Measurements from ENCODE around the gene TPBGL. TPM values are rescaled to one million over a fixed set of nuclear protein-coding genes. Genes with fewer than 3 reads are reported as not detected.

TPBGL gene
- polyA plus RNA-seq (2012; ENCODE audit: low read depth, missing spikeins), result not detected

- no peak for TF ChIP-seq POU2F2 (IDR thresholded peaks at IDR 0.05; ENCODE audit: low read depth, low read length)
- DNase-seq (ENCODE audit: insufficient read length, low spot score), result no peak
- FAIRE-seq, result no peak
These were observed at the start of gene TPBGL for GRCh38 chr11:75240311-75241035. Gene TPBGL, plus strand, starts transcription at chr11:75240774. Its CDS starts 276 bp downstream, at chr11:75241050.

- no peak for FAIRE-seq
- DNase-seq (ENCODE audit: insufficient read length, low spot score), result no peak
- TF ChIP-seq POLR2A (IDR thresholded peaks at IDR 0.05; ENCODE audit: low read depth, low read length), result no peak
- TF ChIP-seq POLR2AphosphoS5 (IDR thresholded peaks at IDR 0.05; ENCODE audit: low read depth, low read length), result no peak
- TF ChIP-seq POU2F2 (IDR thresholded peaks at IDR 0.05; ENCODE audit: low read depth, low read length), result no peak
- no peak for TF ChIP-seq PAX5 (IDR thresholded peaks at IDR 0.05; ENCODE audit: insufficient read depth, low read length, severe bottlenecking)
- no peak for TF ChIP-seq TAF1 (IDR thresholded peaks at IDR 0.05; ENCODE audit: low read depth, low read length)
- no peak for TF ChIP-seq SPI1 (IDR thresholded peaks at IDR 0.05; ENCODE audit: low read depth, low read length)
These were observed 49.2 kb upstream of the TPBGL start for GRCh38 chr11:75191330-75191717.

GRCh38 chr11:75193271-75193670, 47.3 kb upstream of the TPBGL start:
- FAIRE-seq (no peak), DNase-seq (ENCODE audit: insufficient read length, low spot score) (no peak)
- TF ChIP-seq PAX5 (IDR thresholded peaks at IDR 0.05; ENCODE audit: insufficient read depth, low read length, severe bottlenecking), result no peak
- no peak for TF ChIP-seq POU2F2 (IDR thresholded peaks at IDR 0.05; ENCODE audit: low read depth, low read length)
- TF ChIP-seq SPI1 (IDR thresholded peaks at IDR 0.05; ENCODE audit: low read depth, low read length), result no peak
- TF ChIP-seq POLR2AphosphoS5 (IDR thresholded peaks at IDR 0.05; ENCODE audit: low read depth, low read length), result no peak
- no peak for TF ChIP-seq POLR2A (IDR thresholded peaks at IDR 0.05; ENCODE audit: low read depth, low read length)
- no peak for TF ChIP-seq TAF1 (IDR thresholded peaks at IDR 0.05; ENCODE audit: low read depth, low read length)

- FAIRE-seq, result no peak
- DNase-seq (ENCODE audit: insufficient read length, low spot score), result no peak
- no peak for TF ChIP-seq TAF1 (IDR thresholded peaks at IDR 0.05; ENCODE audit: low read depth, low read length)
- no peak for TF ChIP-seq POLR2A (IDR thresholded peaks at IDR 0.05; ENCODE audit: low read depth, low read length)
- TF ChIP-seq PAX5 (IDR thresholded peaks at IDR 0.05; ENCODE audit: insufficient read depth, low read length, severe bottlenecking), result no peak
- TF ChIP-seq POU2F2 (IDR thresholded peaks at IDR 0.05; ENCODE audit: low read depth, low read length), result no peak
- TF ChIP-seq POLR2AphosphoS5 (IDR thresholded peaks at IDR 0.05; ENCODE audit: low read depth, low read length), result no peak
- TF ChIP-seq SPI1 (IDR thresholded peaks at IDR 0.05; ENCODE audit: low read depth, low read length), result no peak
These were observed 46.9 kb upstream of the TPBGL start for GRCh38 chr11:75193711-75194110.

GRCh38 chr11:75194147-75194546, 46.4 kb upstream of the TPBGL start:
- FAIRE-seq, result no peak
- DNase-seq (ENCODE audit: insufficient read length, low spot score), result no peak
- TF ChIP-seq SPI1 (IDR thresholded peaks at IDR 0.05; ENCODE audit: low read depth, low read length) (no peak), PAX5 (IDR thresholded peaks at IDR 0.05; ENCODE audit: insufficient read depth, low read length, severe bottlenecking) (no peak), POU2F2 (IDR thresholded peaks at IDR 0.05; ENCODE audit: low read depth, low read length) (no peak), POLR2AphosphoS5 (IDR thresholded peaks at IDR 0.05; ENCODE audit: low read depth, low read length) (no peak), POLR2A (IDR thresholded peaks at IDR 0.05; ENCODE audit: low read depth, low read length) (no peak), TAF1 (IDR thresholded peaks at IDR 0.05; ENCODE audit: low read depth, low read length) (no peak)

GRCh38 chr11:75195167-75195962, 45.2 kb upstream of the TPBGL start:
- FAIRE-seq (no peak), DNase-seq (ENCODE audit: insufficient read length, low spot score) (no peak)
- TF ChIP-seq POU2F2 (IDR thresholded peaks at IDR 0.05; ENCODE audit: low read depth, low read length) (no peak), PAX5 (IDR thresholded peaks at IDR 0.05; ENCODE audit: insufficient read depth, low read length, severe bottlenecking) (no peak), TAF1 (IDR thresholded peaks at IDR 0.05; ENCODE audit: low read depth, low read length) (no peak), POLR2A (IDR thresholded peaks at IDR 0.05; ENCODE audit: low read depth, low read length) (no peak), SPI1 (IDR thresholded peaks at IDR 0.05; ENCODE audit: low read depth, low read length) (no peak), POLR2AphosphoS5 (IDR thresholded peaks at IDR 0.05; ENCODE audit: low read depth, low read length) (no peak)

GRCh38 chr11:75196426-75196825, 44.1 kb upstream of the TPBGL start:
- no peak for DNase-seq (ENCODE audit: insufficient read length, low spot score)
- FAIRE-seq, result no peak
- TF ChIP-seq POLR2A (IDR thresholded peaks at IDR 0.05; ENCODE audit: low read depth, low read length), result no peak
- TF ChIP-seq POLR2AphosphoS5 (IDR thresholded peaks at IDR 0.05; ENCODE audit: low read depth, low read length), result no peak
- no peak for TF ChIP-seq TAF1 (IDR thresholded peaks at IDR 0.05; ENCODE audit: low read depth, low read length)
- no peak for TF ChIP-seq PAX5 (IDR thresholded peaks at IDR 0.05; ENCODE audit: insufficient read depth, low read length, severe bottlenecking)
- no peak for TF ChIP-seq POU2F2 (IDR thresholded peaks at IDR 0.05; ENCODE audit: low read depth, low read length)
- TF ChIP-seq SPI1 (IDR thresholded peaks at IDR 0.05; ENCODE audit: low read depth, low read length), result no peak

DNA sequence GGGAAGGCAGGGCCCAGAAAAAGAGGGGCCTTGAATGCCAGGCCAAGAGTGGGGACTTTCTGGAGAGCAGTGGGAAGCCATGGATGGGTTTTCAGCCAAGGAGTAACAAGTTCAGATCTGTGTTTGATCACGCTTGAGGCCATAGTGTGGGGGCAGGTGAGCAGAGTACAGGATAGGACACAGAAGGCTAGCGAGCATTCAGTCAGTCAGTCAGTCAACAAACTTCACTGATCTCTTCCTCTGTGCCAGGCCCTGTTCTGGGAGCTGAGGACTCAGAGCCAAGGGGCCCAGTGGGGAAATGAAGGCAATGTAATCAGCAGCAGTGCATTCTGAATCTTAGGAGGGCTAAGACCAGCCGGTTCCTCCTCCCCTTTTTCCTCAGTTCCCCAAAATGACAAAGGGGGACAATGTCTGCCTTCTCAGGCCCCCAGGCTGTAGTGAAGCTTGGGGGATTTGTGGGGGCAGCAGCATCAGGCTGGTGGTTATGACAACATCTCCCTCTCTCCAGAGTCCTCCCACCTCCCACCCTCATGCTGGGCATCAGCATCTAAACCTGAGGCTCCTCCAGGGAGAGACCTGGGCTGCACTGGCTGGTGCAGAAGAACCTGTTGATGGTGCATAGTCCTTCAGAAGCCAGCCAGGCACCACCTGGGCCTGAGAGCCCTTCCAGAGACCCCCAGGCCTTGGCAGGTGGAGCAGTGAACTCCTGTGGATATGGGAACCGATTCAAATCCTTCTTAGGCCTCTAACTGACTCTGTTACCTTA, 42.9 kb upstream of the TPBGL start:
- FAIRE-seq (no peak), DNase-seq (ENCODE audit: insufficient read length, low spot score) (no peak)
- TF ChIP-seq SPI1 (IDR thresholded peaks at IDR 0.05; ENCODE audit: low read depth, low read length), result no peak
- no peak for TF ChIP-seq POU2F2 (IDR thresholded peaks at IDR 0.05; ENCODE audit: low read depth, low read length)
- TF ChIP-seq POLR2A (IDR thresholded peaks at IDR 0.05; ENCODE audit: low read depth, low read length), result no peak
- TF ChIP-seq TAF1 (IDR thresholded peaks at IDR 0.05; ENCODE audit: low read depth, low read length), result no peak
- TF ChIP-seq POLR2AphosphoS5 (IDR thresholded peaks at IDR 0.05; ENCODE audit: low read depth, low read length), result no peak
- TF ChIP-seq PAX5 (IDR thresholded peaks at IDR 0.05; ENCODE audit: insufficient read depth, low read length, severe bottlenecking), result no peak
